Peyer's patch (tissue), 4 donors: Measurements from ENCODE around the gene NRROS.

ENCODE experiments used
- POLR2A ChIP-seq, 2 donors: fragments of 450-650 bp; IDR thresholded peaks; one replicate each; pipeline ENCODE4 v1.5.1; 2017; ENCODE audit warnings: antibody characterized with exemption in 2 of 2, mild to moderate bottlenecking in 2 of 2, moderate library complexity in 2 of 2
- TF ChIP-seq, protein P1 (sequence below), 6 experiments: fragments of 450-650 bp in 4 of 6; fragments of 200-600 bp in 2 of 6; sonication (generic) in 1 of 6; IDR thresholded peaks; one replicate each; pipeline ENCODE4 v1.5.1; 2017 to 2019; ENCODE audit warnings: antibody characterized with exemption in 6 of 6, mild to moderate bottlenecking in 3 of 6, moderate library complexity in 1 of 6

DNA sequence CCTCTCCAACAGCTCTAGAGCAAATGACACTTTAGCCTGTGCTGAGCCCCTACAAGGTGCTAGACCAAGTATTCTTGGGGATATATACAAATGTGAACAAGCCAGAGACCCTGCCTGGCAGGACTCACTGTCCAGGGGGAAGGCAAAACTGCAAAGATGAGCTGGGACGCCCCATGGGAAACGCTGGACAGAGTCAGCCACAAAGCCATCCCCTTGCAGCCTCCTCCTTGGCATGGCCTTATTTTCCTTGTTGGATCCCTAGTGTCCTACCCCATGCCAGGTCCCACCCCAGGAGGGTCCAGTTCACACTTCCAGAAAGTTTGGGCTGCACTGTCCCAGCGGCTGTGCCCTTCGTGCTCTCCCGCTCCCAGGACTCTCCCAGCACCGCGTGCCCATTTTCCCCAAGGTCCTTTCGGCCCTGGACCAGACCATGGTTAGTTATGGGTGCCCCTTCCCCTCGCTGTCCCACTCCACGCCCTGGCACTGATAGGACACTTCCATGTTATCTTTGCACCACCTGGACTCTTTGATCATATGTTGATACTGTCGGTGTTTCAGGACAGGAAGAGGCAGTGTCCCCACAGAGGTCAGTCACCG, 5.8 kb upstream of the NRROS start:
- TF ChIP-seq, protein P1, sequence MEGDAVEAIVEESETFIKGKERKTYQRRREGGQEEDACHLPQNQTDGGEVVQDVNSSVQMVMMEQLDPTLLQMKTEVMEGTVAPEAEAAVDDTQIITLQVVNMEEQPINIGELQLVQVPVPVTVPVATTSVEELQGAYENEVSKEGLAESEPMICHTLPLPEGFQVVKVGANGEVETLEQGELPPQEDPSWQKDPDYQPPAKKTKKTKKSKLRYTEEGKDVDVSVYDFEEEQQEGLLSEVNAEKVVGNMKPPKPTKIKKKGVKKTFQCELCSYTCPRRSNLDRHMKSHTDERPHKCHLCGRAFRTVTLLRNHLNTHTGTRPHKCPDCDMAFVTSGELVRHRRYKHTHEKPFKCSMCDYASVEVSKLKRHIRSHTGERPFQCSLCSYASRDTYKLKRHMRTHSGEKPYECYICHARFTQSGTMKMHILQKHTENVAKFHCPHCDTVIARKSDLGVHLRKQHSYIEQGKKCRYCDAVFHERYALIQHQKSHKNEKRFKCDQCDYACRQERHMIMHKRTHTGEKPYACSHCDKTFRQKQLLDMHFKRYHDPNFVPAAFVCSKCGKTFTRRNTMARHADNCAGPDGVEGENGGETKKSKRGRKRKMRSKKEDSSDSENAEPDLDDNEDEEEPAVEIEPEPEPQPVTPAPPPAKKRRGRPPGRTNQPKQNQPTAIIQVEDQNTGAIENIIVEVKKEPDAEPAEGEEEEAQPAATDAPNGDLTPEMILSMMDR (IDR thresholded peaks at IDR 0.05): no peak
- no peak for TF ChIP-seq POLR2A (IDR thresholded peaks at IDR 0.05)
